Thyroid gland (tissue), 4 donors: ENCODE data around the gene IL12RB2. TPM values are rescaled to one million over a fixed set of nuclear protein-coding genes. Genes with fewer than 3 reads are reported as not detected.

Experiments used
- DNase-seq, 2 donors: peaks; one replicate each; pipeline ENCODE4 v3.0.0-alpha.2; 2019
- H3K27ac ChIP-seq, 3 donors: fragments of 200-600 bp; sonication (generic); 1 replicate in 2 of 3; 2 replicates in 1 of 3; pipeline ENCODE4 v1.5.1; 2016 to 2019; ENCODE audit warnings: mild to moderate bottlenecking in 1 of 3, moderate library complexity in 1 of 3
- H3K27me3 ChIP-seq: fragments of 200-600 bp; sonication (generic); one replicate; pipeline ENCODE4 v1.5.1; 2019
- H3K36me3 ChIP-seq, 2 donors: fragments of 200-600 bp; sonication (generic); one replicate each; pipeline ENCODE4 v1.5.1; 2016 to 2019
- H3K4me1 ChIP-seq, 2 donors: fragments of 200-600 bp; sonication (generic); one replicate each; pipeline ENCODE4 v1.5.1; 2017 to 2019
- H3K4me3 ChIP-seq, 3 donors: fragments of 200-600 bp; sonication (generic); replicated peaks in 1 of 3; 1 replicate in 2 of 3; 2 replicates in 1 of 3; pipeline ENCODE4 v1.5.1; 2016; ENCODE audit warnings: mild to moderate bottlenecking in 1 of 3
- H3K9me3 ChIP-seq: fragments of 200-600 bp; sonication (generic); one replicate; pipeline ENCODE4 v1.5.1; 2017
- CTCF ChIP-seq, 6 experiments: fragments of 200-600 bp in 3 of 6; fragments of 450-650 bp in 3 of 6; sonication (generic) in 3 of 6; IDR thresholded peaks; one replicate each; pipeline ENCODE4 v1.5.1; 2016 to 2019; ENCODE audit warnings: antibody characterized with exemption in 6 of 6, mild to moderate bottlenecking in 2 of 6, inconsistent platforms in 1 of 6, moderate library complexity in 1 of 6
- POLR2A ChIP-seq, 2 donors: fragments of 450-650 bp; IDR thresholded peaks; one replicate each; pipeline ENCODE4 v1.6.1; 2017; ENCODE audit warnings: antibody characterized with exemption in 2 of 2, mild to moderate bottlenecking in 2 of 2, moderate library complexity in 1 of 2
- WGBS, 2 donors: methylation state at CpG; one replicate each; pipeline ENCODE4 v1.1.5; 2017; 5-methylcytosine and 5-hydroxymethylcytosine counted together
- intact Hi-C: fragments of 100-400 bp; cut with DNase I; formaldehyde crosslinking; loops from one replicate; pipeline ENCODE4 v1.15.1; 2023
- total RNA-seq, 4 donors: library from RNA; depleted of rRNA; stranded (reverse); fragments of >200 nt; gene quantifications; one replicate each; pipeline ENCODE4 v1.2.3, GENCODE V29; 2016

Gene IL12RB2
- total RNA-seq, 4 donors from 2014 or later: 0.45 to 4.3 (median 0.93) TPM

GRCh38 chr1:67312615-67313014 is 4.9 kb downstream of the IL12RB2 start:
- no peak for DNase-seq
- WGBS, 2 donors: 87% methylated on average over 2 of the region's 2 CpGs
- Histone ChIP-seq H3K36me3 (no peaks in the 10 kb centered on the region), H3K27ac (no peak overlapping the region), H3K4me3 (no peak overlapping the region), H3K4me1 (peaks cover 0 to 6% of the 10 kb centered on the region in 2 donors), H3K9me3 (no peaks in the 10 kb centered on the region), H3K27me3 (no peaks in the 10 kb centered on the region)
- TF ChIP-seq CTCF (IDR thresholded peaks at IDR 0.05) (no peak), POLR2A (IDR thresholded peaks at IDR 0.05) (no peak)
- intact Hi-C loops: no loop called here

- Histone ChIP-seq H3K36me3 (no peaks in the 10 kb centered on the region), H3K27ac (no peak overlapping the region), H3K4me1 (no peaks in the 10 kb centered on the region), H3K27me3 (no peaks in the 10 kb centered on the region), H3K9me3 (no peaks in the 10 kb centered on the region), H3K4me3 (no peak overlapping the region)
- DNase-seq: no peak
- TF ChIP-seq POLR2A (IDR thresholded peaks at IDR 0.05) (no peak), CTCF (IDR thresholded peaks at IDR 0.05) (no peak)
- WGBS, 2 donors: 63 to 66% methylated on average over 8 of the region's 8 CpGs
- intact Hi-C loops: no loop called here
Observed at GRCh38 chr1:67313934-67314671, 6.4 kb downstream of the IL12RB2 start.

- no peaks in the 10 kb centered on the region for H3K9me3 ChIP-seq
- WGBS, 2 donors: 3 to 13% methylated on average over 5 of the region's 5 CpGs
Observed at GRCh38 chr1:67314696-67315095, 7.0 kb downstream of the IL12RB2 start.

GRCh38 chr1:67316180-67316902 is 8.7 kb downstream of the IL12RB2 start:
- Histone ChIP-seq H3K36me3 (no peaks in the 10 kb centered on the region), H3K4me3 (no peak overlapping the region), H3K4me1 (no peaks in the 10 kb centered on the region), H3K27me3 (no peaks in the 10 kb centered on the region), H3K9me3 (no peaks in the 10 kb centered on the region), H3K27ac (no peak overlapping the region)
- DNase-seq: no peak
- intact Hi-C loops: no loop called here
- TF ChIP-seq CTCF (IDR thresholded peaks at IDR 0.05) (no peak), POLR2A (IDR thresholded peaks at IDR 0.05) (no peak)
- WGBS, 2 donors: 85 to 87% methylated on average over 8 of the region's 8 CpGs

More at GRCh38 chr1:67314696-67315095, 7.0 kb downstream of the IL12RB2 start:
- no peak overlapping the region for H3K27ac ChIP-seq
- H3K4me1 ChIP-seq: no peaks in the 10 kb centered on the region
- no peaks in the 10 kb centered on the region for H3K27me3 ChIP-seq
- no peak for DNase-seq
- intact Hi-C loops: no loop called here
- TF ChIP-seq CTCF (IDR thresholded peaks at IDR 0.05): no peak
- no peaks in the 10 kb centered on the region for H3K36me3 ChIP-seq
- no peak overlapping the region for H3K4me3 ChIP-seq

GRCh38 chr1:67316918-67317317 is 9.2 kb downstream of the IL12RB2 start:
- Histone ChIP-seq H3K27ac (no peak overlapping the region), H3K27me3 (no peaks in the 10 kb centered on the region), H3K9me3 (no peaks in the 10 kb centered on the region), H3K4me1 (no peaks in the 10 kb centered on the region), H3K4me3 (no peak overlapping the region), H3K36me3 (no peaks in the 10 kb centered on the region)
- TF ChIP-seq CTCF (IDR thresholded peaks at IDR 0.05): no peak
- TF ChIP-seq POLR2A (IDR thresholded peaks at IDR 0.05): no peak
- intact Hi-C loops: no loop called here
- no peak for DNase-seq
- 92 to 96% methylated on average over 2 of the region's 2 CpGs for WGBS, 2 donors
